Ascending aorta (tissue), 2 donors: ENCODE data around the gene SDC4. TPM values are rescaled to one million over a fixed set of nuclear protein-coding genes. Genes with fewer than 3 reads are reported as not detected.

Source experiments
- DNase-seq, 2 donors: peaks; one replicate each; pipeline ENCODE4 v3.0.0-alpha.2; 2019; ENCODE audit warnings: low spot score in 2 of 2
- H3K27ac ChIP-seq, 2 donors: fragments of 200-600 bp; sonication (generic); one replicate each; pipeline ENCODE4 v1.5.1; 2016 to 2017; ENCODE audit warnings: mild to moderate bottlenecking in 1 of 2
- H3K27me3 ChIP-seq: fragments of 200-600 bp; sonication (generic); one replicate; pipeline ENCODE4 v1.5.1; 2017
- H3K36me3 ChIP-seq, 2 donors: fragments of 200-600 bp; sonication (generic); one replicate each; pipeline ENCODE4 v1.5.1; 2016
- H3K4me1 ChIP-seq, 2 donors: fragments of 200-600 bp; sonication (generic); one replicate each; pipeline ENCODE4 v1.5.1; 2016 to 2017; ENCODE audit warnings: mild to moderate bottlenecking in 1 of 2
- H3K4me3 ChIP-seq, 2 donors: fragments of 200-600 bp; sonication (generic); one replicate each; pipeline ENCODE4 v1.5.1; 2016 to 2017; ENCODE audit warnings: mild to moderate bottlenecking in 1 of 2
- H3K9me3 ChIP-seq, 2 donors: fragments of 200-600 bp; sonication (generic); one replicate each; pipeline ENCODE4 v1.5.1; 2016
- CTCF ChIP-seq, 3 experiments: fragments of 200-600 bp in 2 of 3; fragments of 450-650 bp in 1 of 3; sonication (generic) in 2 of 3; IDR thresholded peaks; one replicate each; pipeline ENCODE4 v1.5.1; 2016 to 2019; ENCODE audit warnings: antibody characterized with exemption in 3 of 3, mild to moderate bottlenecking in 1 of 3, moderate library complexity in 1 of 3
- intact Hi-C: fragments of 100-400 bp; cut with DNase I; formaldehyde crosslinking; loops from one replicate; pipeline ENCODE4 v1.15.1; 2023
- total RNA-seq: library from RNA; depleted of rRNA; stranded (reverse); fragments of >200 nt; gene quantifications from one replicate; pipeline ENCODE4 v1.1.0, GENCODE V29; 2016

Gene SDC4
- total RNA-seq, 1 donor from 2014 or later = 63.8 TPM

- Histone ChIP-seq H3K4me1 (no peaks in the 10 kb centered on the region), H3K27ac (no peak overlapping the region), H3K9me3 (no peaks in the 10 kb centered on the region), H3K27me3 (no peaks in the 10 kb centered on the region), H3K4me3 (no peak overlapping the region), H3K36me3 (no peaks in the 10 kb centered on the region)
- no peak for DNase-seq
- no peak for TF ChIP-seq CTCF (IDR thresholded peaks at IDR 0.05)
- intact Hi-C loops = loop anchor here (1.0 to 2.0 kb wide), 3 partner anchors 44 to 452 kb away; partner anchors contain the start of gene SYS1
Observed at GRCh38 chr20:45318948-45319347, 29.3 kb downstream of the SDC4 start.

GRCh38 chr20:45318386-45318939, 29.8 kb downstream of the SDC4 start:
- intact Hi-C loops = loop anchor here (2.0 kb wide), 1 partner anchor 44 kb away; the partner anchor contains the start of gene SYS1
- Histone ChIP-seq H3K9me3 (no peaks in the 10 kb centered on the region), H3K4me3 (no peak overlapping the region), H3K36me3 (no peaks in the 10 kb centered on the region), H3K27ac (no peak overlapping the region), H3K4me1 (no peaks in the 10 kb centered on the region), H3K27me3 (no peaks in the 10 kb centered on the region)
- DNase-seq = no peak
- no peak for TF ChIP-seq CTCF (IDR thresholded peaks at IDR 0.05)

GRCh38 chr20:45317826-45318225, 30.4 kb downstream of the SDC4 start:
- no peak for DNase-seq
- H3K27me3 ChIP-seq = no peaks in the 10 kb centered on the region
- intact Hi-C loops = loop anchor here (2.0 kb wide), 1 partner anchor 45 kb away; the partner anchor contains the start of gene SYS1

GRCh38 chr20:45316150-45317080, 31.8 kb downstream of the SDC4 start:
- intact Hi-C loops = no loop called here
- DNase-seq = no peak
- H3K4me3 ChIP-seq = no peak overlapping the region
- H3K27me3 ChIP-seq = no peaks in the 10 kb centered on the region
- H3K36me3 ChIP-seq = no peaks in the 10 kb centered on the region
- H3K4me1 ChIP-seq = no peaks in the 10 kb centered on the region
- no peaks in the 10 kb centered on the region for H3K9me3 ChIP-seq
- TF ChIP-seq CTCF (IDR thresholded peaks at IDR 0.05) = no peak
- no peak overlapping the region for H3K27ac ChIP-seq

More at GRCh38 chr20:45317826-45318225, 30.4 kb downstream of the SDC4 start:
- no peak for TF ChIP-seq CTCF (IDR thresholded peaks at IDR 0.05)
- Histone ChIP-seq H3K9me3 (no peaks in the 10 kb centered on the region), H3K27ac (no peak overlapping the region), H3K4me1 (no peaks in the 10 kb centered on the region), H3K4me3 (no peak overlapping the region), H3K36me3 (no peaks in the 10 kb centered on the region)

GRCh38 chr20:45315672-45316071, 32.6 kb downstream of the SDC4 start:
- no peak for TF ChIP-seq CTCF (IDR thresholded peaks at IDR 0.05)
- Histone ChIP-seq H3K4me1 (no peaks in the 10 kb centered on the region), H3K9me3 (no peaks in the 10 kb centered on the region), H3K36me3 (no peaks in the 10 kb centered on the region), H3K27me3 (no peaks in the 10 kb centered on the region), H3K27ac (no peak overlapping the region), H3K4me3 (no peak overlapping the region)
- intact Hi-C loops = no loop called here
- no peak for DNase-seq
